H9 (cell line): Measurements from ENCODE around the gene SLC1A7. TPM values are rescaled to one million over a fixed set of nuclear protein-coding genes. Genes with fewer than 3 reads are reported as not detected.

Source experiments
- DNase-seq: peaks from one replicate; pipeline ENCODE4 v3.0.0-alpha.2; 2017
- H2AFZ ChIP-seq: one replicate; pipeline ENCODE4 v1.6.1; 2013; ENCODE audit warnings: mild to moderate bottlenecking, low read length, control low read depth, moderate library complexity
- H2AK5ac ChIP-seq: 2 replicates; pipeline ENCODE4 v1.6.1; 2013; ENCODE audit warnings: low read length, control low read depth, mixed read lengths; ENCODE audit not compliant: insufficient read length
- H2BK120ac ChIP-seq: one replicate; pipeline ENCODE4 v1.6.1; 2013; ENCODE audit warnings: low read depth, mild to moderate bottlenecking, low read length, control low read depth, inconsistent platforms; ENCODE audit not compliant: poor library complexity, severe bottlenecking
- H2BK12ac ChIP-seq: 2 replicates; pipeline ENCODE4 v1.6.1; 2013; ENCODE audit warnings: low read length, control low read depth, mixed read lengths, low read depth; ENCODE audit not compliant: insufficient read length
- H2BK15ac ChIP-seq: 2 replicates; pipeline ENCODE4 v1.6.1; 2013; ENCODE audit warnings: low read depth, low read length, control low read depth
- H2BK20ac ChIP-seq: one replicate; pipeline ENCODE4 v1.6.1; 2013; ENCODE audit warnings: low read depth, mild to moderate bottlenecking, low read length, control low read depth, inconsistent platforms; ENCODE audit not compliant: poor library complexity, severe bottlenecking
- H2BK5ac ChIP-seq: 2 replicates; pipeline ENCODE4 v1.6.1; 2013; ENCODE audit warnings: low read length, control low read depth, mixed read lengths; ENCODE audit not compliant: insufficient read length
- H3K14ac ChIP-seq: 2 replicates; pipeline ENCODE4 v1.6.1; 2013; ENCODE audit warnings: low read length, control low read depth; ENCODE audit not compliant: insufficient read depth
- H3K18ac ChIP-seq: 2 replicates; pipeline ENCODE4 v1.6.1; 2013; ENCODE audit warnings: low read depth, mild to moderate bottlenecking, mixed read lengths, low read length, control low read depth; ENCODE audit not compliant: insufficient read length
- H3K23ac ChIP-seq: 2 replicates; pipeline ENCODE4 v1.6.1; 2013; ENCODE audit warnings: low read length, control low read depth, mixed read lengths, low read depth; ENCODE audit not compliant: insufficient read length
- H3K23me2 ChIP-seq: 2 replicates; pipeline ENCODE4 v1.6.1; 2013; ENCODE audit warnings: low read depth, mild to moderate bottlenecking, mixed read lengths, low read length, control low read depth; ENCODE audit not compliant: insufficient read length, poor library complexity, severe bottlenecking
- H3K27ac ChIP-seq: 2 replicates; pipeline ENCODE4 v1.5.1; 2013; ENCODE audit warnings: low read length, control low read depth, mixed read lengths, low read depth; ENCODE audit not compliant: insufficient read length
- H3K27me3 ChIP-seq: 2 replicates; pipeline ENCODE4 v1.6.1; 2013; ENCODE audit warnings: low read length, control low read depth, inconsistent platforms; ENCODE audit not compliant: insufficient read depth
- H3K4ac ChIP-seq: 2 replicates; pipeline ENCODE4 v1.6.1; 2013; ENCODE audit warnings: low read depth, mild to moderate bottlenecking, control low read depth, inconsistent platforms, low read length, moderate library complexity
- H3K4me1 ChIP-seq: 2 replicates; pipeline ENCODE4 v1.6.1; 2013; ENCODE audit warnings: low read length, control low read depth, inconsistent platforms; ENCODE audit not compliant: insufficient read depth
- H3K4me2 ChIP-seq: 2 replicates; pipeline ENCODE4 v1.6.1; 2013; ENCODE audit warnings: low read length, control low read depth, mixed read lengths; ENCODE audit not compliant: insufficient read length, insufficient read depth
- H3K56ac ChIP-seq: 2 replicates; pipeline ENCODE4 v1.6.1; 2013; ENCODE audit warnings: low read depth, mild to moderate bottlenecking, mixed read lengths, low read length, control low read depth; ENCODE audit not compliant: insufficient read length
- H3K79me1 ChIP-seq: 2 replicates; pipeline ENCODE4 v1.6.1; 2013; ENCODE audit warnings: low read depth, mild to moderate bottlenecking, moderate library complexity, low read length, control low read depth, inconsistent platforms; ENCODE audit not compliant: insufficient read depth, poor library complexity, severe bottlenecking
- H3K79me2 ChIP-seq: 2 replicates; pipeline ENCODE4 v1.6.1; 2013; ENCODE audit warnings: low read length, control low read depth, inconsistent platforms; ENCODE audit not compliant: insufficient read depth
- H3K9ac ChIP-seq: 2 replicates; pipeline ENCODE4 v1.6.1; 2013; ENCODE audit warnings: low read length, control low read depth, mixed read lengths; ENCODE audit not compliant: insufficient read length; ENCODE audit errors: extremely low read depth
- H3K9me3 ChIP-seq: one replicate; pipeline ENCODE4 v1.6.1; 2013; ENCODE audit warnings: low read depth, low read length, inconsistent platforms; ENCODE audit not compliant: control insufficient read depth
- H3T11ph ChIP-seq: one replicate; pipeline ENCODE4 v1.6.1; 2013; ENCODE audit warnings: mild to moderate bottlenecking, low read length, control low read depth, inconsistent platforms
- H4K20me1 ChIP-seq: one replicate; pipeline ENCODE4 v1.6.1; 2013; ENCODE audit not compliant: control insufficient read depth, insufficient read length, insufficient read depth
- H4K5ac ChIP-seq: 2 replicates; pipeline ENCODE4 v1.6.1; 2013; ENCODE audit warnings: low read depth, mild to moderate bottlenecking, mixed read lengths, low read length, control low read depth; ENCODE audit not compliant: insufficient read length
- H4K8ac ChIP-seq: replicated peaks from 2 replicates; pipeline ENCODE4 v1.6.1; 2013; ENCODE audit warnings: low read length, control low read depth, mixed read lengths, low read depth; ENCODE audit not compliant: insufficient read length
- H4K91ac ChIP-seq: 2 replicates; pipeline ENCODE4 v1.6.1; 2013; ENCODE audit warnings: low read depth, mild to moderate bottlenecking, moderate library complexity, mixed read lengths, low read length, control low read depth; ENCODE audit not compliant: insufficient read length
- H3K27ac Mint-ChIP-seq, 3 experiments: 2 replicates in 2 of 3; 3 replicates in 1 of 3; pipeline ENCODE4 v1.8.0; 2020 to 2021; ENCODE audit warnings: mixed read lengths in 3 of 3, mild to moderate bottlenecking in 1 of 3, moderate library complexity in 1 of 3
- H3K27me3 Mint-ChIP-seq: 2 replicates; pipeline ENCODE4 v1.8.0; 2021; ENCODE audit warnings: low read depth, mild to moderate bottlenecking, moderate library complexity, mixed read lengths
- H3K36me3 Mint-ChIP-seq, 3 experiments: 2 replicates in 2 of 3; 3 replicates in 1 of 3; pipeline ENCODE4 v1.8.0; 2020 to 2021; ENCODE audit warnings: low read depth in 3 of 3, mixed read lengths in 3 of 3; ENCODE audit not compliant: insufficient read depth in 1 of 3
- H3K4me1 Mint-ChIP-seq, 2 experiments: 2 replicates each; pipeline ENCODE4 v1.8.0; 2020; ENCODE audit warnings: mixed read lengths in 2 of 2
- H3K4me3 Mint-ChIP-seq, 2 experiments: 2 replicates in 1 of 2; 3 replicates in 1 of 2; pipeline ENCODE4 v1.8.0; 2020 to 2021; ENCODE audit warnings: mild to moderate bottlenecking in 2 of 2, mixed read lengths in 2 of 2, moderate library complexity in 1 of 2
- H3K9me3 Mint-ChIP-seq, 2 experiments: 2 replicates in 1 of 2; 3 replicates in 1 of 2; pipeline ENCODE4 v1.8.0; 2020; ENCODE audit warnings: mild to moderate bottlenecking in 2 of 2, mixed read lengths in 2 of 2, moderate library complexity in 1 of 2
- WGBS: extraction: QIAGEN DNeasy Blood & Tissue Kit; methylation state at CpG from one replicate; pipeline ENCODE4 v1.1.7; 2013; ENCODE audit warnings: missing lambda C conversion rate, low lambda C conversion rate, mixed read lengths; ENCODE audit not compliant: insufficient read length; ENCODE audit errors: extremely low coverage; 5-methylcytosine and 5-hydroxymethylcytosine counted together
- total RNA-seq: library from RNA; stranded (reverse); gene quantifications from 2 replicates; pipeline ENCODE4 v1.2.1, GENCODE V29; 2021
- TF ChIP-seq, protein P1 (sequence below): fragments of 200-600 bp; sonication (generic); conservative IDR thresholded peaks from 3 replicates; pipeline ENCODE4 v1.8.0; 2021; ENCODE audit warnings: antibody characterized with exemption, mild to moderate bottlenecking

SLC1A7 gene
- total RNA-seq, 1 experiment from 2014 or later: not detected

DNA sequence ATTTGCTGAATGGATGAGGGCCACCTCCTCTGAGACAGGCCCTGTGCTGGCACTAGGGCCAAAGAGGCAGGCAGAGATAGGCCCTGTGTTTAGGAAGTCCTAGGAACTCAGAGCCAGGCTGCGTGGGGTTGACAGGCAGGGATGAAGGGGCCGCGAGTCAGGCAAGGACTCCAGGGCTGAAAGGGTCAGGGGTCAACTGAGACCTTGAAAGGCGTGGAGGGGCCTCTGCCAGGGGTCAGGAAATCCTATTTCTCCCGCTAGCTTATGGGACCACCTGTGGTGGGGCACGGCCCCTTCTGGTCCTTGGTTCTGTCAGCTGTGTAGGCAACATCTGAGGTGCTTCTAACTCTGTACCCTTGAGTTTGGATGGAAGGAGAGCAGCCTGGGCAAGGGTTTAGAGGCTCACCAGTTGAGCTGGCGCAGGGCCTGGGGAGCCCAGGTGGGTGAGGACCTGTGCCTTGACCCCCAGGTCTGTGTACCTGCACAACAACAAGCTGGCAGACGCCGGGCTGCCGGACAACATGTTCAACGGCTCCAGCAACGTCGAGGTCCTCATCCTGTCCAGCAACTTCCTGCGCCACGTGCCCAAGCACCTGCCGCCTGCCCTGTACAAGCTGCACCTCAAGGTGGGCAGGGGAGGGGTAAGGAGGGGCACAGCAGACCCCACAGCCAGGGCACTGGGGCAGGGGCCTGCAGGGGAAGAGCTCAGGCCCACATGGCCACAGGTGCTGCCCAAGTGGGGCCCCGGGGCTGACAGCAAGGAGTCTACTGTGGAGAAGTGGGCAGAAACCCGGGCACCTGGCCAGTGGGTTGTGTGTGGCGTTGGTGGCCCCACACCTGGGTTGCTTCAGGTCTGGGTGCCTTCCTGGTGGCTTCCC, 65.5 kb downstream of the SLC1A7 start:
- Histone ChIP-seq H3K79me2 (no peaks in the 10 kb centered on the region), H3K23me2 (peaks cover 3% of the 10 kb centered on the region), H2BK5ac (no peak overlapping the region), H4K5ac (no peak overlapping the region), H2BK12ac (no peak overlapping the region), H3K4ac (no peak overlapping the region), H4K20me1 (no peaks in the 10 kb centered on the region), H3K4me2 (no peak overlapping the region), H3K9me3 (no peaks in the 10 kb centered on the region), H2BK120ac (no peak overlapping the region), H2AK5ac (no peak overlapping the region), H2AFZ (no peak overlapping the region), H3K79me1 (no peaks in the 10 kb centered on the region), H3K27ac (no peak overlapping the region), H3K9ac (no peak overlapping the region), H3K4me1 (peaks cover 2% of the 10 kb centered on the region; the same call in 1 of the 2 replicates), H3K23ac (no peak overlapping the region), H3T11ph (no peak overlapping the region), H3K56ac (no peak overlapping the region), H3K27me3 (no peaks in the 10 kb centered on the region), H4K91ac (no peak overlapping the region), H2BK20ac (no peak overlapping the region), H2BK15ac (no peak overlapping the region), H4K8ac (no peak overlapping the region), H3K18ac (no peak overlapping the region), H3K14ac (no peak overlapping the region; the same call in 1 of the 2 replicates)
- Mint-ChIP-seq H3K27ac (no peak overlapping the region; a peak in 2 of 7 replicates), H3K27me3 (no peaks in the 10 kb centered on the region; the same call in none of the 2 replicates), H3K4me3 (no peak overlapping the region), H3K36me3 (no peaks in the 10 kb centered on the region), H3K9me3 (no peaks in the 10 kb centered on the region), H3K4me1 (peaks cover 4 to 19% of the 10 kb centered on the region in 2 experiments)
- no peak for DNase-seq
- TF ChIP-seq, protein P1, sequence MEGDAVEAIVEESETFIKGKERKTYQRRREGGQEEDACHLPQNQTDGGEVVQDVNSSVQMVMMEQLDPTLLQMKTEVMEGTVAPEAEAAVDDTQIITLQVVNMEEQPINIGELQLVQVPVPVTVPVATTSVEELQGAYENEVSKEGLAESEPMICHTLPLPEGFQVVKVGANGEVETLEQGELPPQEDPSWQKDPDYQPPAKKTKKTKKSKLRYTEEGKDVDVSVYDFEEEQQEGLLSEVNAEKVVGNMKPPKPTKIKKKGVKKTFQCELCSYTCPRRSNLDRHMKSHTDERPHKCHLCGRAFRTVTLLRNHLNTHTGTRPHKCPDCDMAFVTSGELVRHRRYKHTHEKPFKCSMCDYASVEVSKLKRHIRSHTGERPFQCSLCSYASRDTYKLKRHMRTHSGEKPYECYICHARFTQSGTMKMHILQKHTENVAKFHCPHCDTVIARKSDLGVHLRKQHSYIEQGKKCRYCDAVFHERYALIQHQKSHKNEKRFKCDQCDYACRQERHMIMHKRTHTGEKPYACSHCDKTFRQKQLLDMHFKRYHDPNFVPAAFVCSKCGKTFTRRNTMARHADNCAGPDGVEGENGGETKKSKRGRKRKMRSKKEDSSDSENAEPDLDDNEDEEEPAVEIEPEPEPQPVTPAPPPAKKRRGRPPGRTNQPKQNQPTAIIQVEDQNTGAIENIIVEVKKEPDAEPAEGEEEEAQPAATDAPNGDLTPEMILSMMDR: no peak
- WGBS: no CpG with 5 or more reads among the region's 19 CpGs
